Left renal cortex interstitium (tissue), 4 donors: ENCODE results near the gene ACOT7. TPM values are rescaled to one million over a fixed set of nuclear protein-coding genes. Genes with fewer than 3 reads are reported as not detected.
"Not testable (repeated sequence)": the region's sequence is repeated elsewhere in the genome, so short reads cannot be mapped to it uniquely, and the experiment has no call there.

Experiments used
- DNase-seq, 4 donors: peaks; one replicate each; pipeline ENCODE4 v3.0.0-alpha.2; 2013; ENCODE audit warnings: low read depth in 4 of 4, low spot score in 2 of 4, missing footprints in 1 of 4
- polyA plus RNA-seq, 4 donors: library from polyadenylated mRNA; unstranded; fragments of 120-200 nt; gene quantifications; one replicate each; pipeline ENCODE4 v1.2.1, GENCODE V29; 2013; ENCODE audit not compliant: insufficient read length in 4 of 4

ACOT7 gene
- polyA plus RNA-seq, 4 donors = 27.8 to 38.4 (median 33.3) TPM

DNA sequence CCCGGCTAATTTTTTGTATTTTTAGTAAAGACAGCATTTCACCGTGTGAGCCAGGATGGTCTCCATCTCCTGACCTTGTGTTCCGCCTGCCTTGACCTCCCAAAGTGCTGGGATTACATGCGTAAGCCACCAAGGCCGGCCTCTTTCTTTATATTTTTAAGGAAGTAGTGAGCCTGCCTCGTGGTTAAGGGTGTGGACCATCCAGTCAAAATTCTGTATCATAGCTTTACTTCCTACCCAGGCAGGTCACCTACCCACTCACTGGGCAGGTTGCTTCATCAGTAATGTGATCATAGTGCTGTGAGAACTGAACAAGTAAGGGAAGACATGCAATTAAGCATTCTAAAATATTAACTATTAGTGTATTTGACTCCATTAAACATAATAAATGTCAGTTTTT lies 8.1 kb upstream of the ACOT7 start:
- no peak for DNase-seq

DNA sequence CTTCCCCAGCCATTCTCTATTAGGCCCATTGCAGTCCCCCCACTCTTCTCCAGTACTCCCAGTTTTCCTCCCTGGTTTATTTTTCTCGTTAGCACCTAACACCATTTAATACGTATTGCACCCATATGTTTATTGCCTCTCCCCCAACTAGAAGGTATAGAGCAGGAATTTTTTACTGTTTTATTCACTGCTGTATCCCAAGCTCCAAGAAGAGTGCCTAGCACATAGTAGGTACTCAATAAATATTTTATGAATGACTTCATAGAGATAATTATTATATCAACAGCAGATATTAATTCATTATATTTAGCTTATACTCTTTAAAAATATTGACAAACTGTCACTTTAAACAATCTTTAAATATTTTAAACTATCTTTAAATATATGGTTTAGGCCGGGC lies 5.7 kb upstream of the ACOT7 start:
- no peak for DNase-seq

DNA sequence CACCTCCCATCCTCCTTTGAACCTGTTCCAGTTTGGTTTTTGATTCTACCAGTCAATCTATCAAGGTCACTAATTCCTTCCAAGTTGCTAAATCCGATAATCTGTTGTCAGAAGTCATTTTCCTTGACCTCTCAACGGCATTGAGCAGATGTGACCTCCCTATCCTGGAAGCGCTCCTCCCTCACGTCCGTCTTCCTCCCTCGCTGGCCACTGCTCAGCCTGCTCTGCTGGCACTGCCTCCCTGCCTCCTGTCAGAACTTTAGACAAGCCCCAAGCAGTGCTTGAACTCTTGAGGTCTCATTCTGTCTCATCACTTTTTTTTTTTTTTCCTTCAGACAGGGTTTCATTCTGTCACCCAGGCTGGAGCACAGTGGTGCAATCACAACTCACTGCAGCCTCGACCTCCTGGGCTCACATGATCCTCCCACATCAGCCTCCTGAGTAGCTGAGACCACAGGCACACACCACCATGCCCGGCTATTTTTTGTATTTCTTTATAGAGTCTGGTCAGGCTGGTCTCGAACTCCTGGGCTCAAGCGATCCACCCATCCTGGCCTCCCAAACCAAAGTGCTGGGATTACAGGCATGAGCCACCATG lies 4.4 kb upstream of the ACOT7 start:
- no peak for DNase-seq

DNA sequence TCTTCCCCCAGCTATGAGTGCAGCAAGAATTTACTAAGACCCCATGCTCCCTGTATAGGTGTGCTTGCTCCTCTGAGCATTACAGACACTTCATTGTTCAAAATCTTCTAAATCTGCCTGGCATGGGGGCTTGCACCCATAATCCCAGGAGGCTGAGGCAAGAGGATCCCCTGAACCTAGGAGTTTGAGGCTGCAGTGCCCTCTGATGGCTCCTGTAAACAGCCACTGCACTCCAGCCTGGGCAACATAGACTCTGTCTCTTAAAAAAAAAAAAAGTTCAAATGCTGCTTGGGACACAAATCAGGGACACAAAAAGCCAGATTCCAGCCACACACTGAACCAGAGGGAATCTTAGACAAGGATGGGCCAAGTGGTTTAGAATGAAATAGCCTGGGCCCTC lies 3.4 kb upstream of the ACOT7 start:
- no peak for DNase-seq

DNA sequence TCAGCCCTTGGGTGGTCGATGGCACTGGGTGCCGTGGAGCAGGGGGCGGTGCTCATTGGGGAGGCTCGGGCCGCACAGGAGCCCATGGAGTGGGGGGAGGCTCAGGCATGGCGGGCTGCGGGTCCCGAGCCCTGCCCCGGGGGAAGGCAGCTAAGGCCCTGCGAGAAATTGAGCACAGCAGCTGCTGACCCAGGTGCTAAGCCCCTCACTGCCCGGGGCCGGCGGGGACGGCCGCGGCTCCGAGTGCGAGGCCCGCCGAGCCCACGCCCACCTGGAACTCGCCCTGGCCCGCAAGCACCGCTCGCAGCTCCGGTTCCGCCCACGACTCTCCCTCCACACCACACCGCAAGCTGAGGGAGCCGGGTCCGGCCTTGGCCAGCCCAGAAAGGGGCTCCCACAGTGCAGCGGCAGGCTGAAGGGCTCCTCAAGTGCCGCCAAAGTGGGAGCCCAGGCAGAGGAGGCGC lies 2.2 kb upstream of the ACOT7 start:
- not testable (repeated sequence) for DNase-seq

DNA sequence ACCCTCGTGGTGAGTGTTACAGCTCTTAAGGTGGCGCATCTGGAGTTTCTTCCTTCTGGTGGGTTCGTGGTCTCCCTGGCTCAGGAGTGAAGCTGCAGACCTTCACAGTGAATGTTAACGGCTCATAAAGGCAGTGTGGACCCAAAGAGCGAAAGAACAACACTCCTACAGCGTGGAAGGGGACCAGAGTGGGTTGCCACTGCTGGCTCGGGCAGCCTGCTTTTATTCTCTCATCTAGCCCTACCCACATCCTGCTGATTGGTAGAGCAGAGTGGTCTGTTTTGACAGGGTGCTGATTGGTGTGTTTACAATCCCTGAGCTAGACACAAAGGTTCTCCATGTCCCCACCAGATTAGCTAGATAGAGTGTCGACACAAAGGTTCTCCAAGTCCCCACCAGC lies 1.6 kb upstream of the ACOT7 start:
- DNase-seq = not testable (repeated sequence)

DNA sequence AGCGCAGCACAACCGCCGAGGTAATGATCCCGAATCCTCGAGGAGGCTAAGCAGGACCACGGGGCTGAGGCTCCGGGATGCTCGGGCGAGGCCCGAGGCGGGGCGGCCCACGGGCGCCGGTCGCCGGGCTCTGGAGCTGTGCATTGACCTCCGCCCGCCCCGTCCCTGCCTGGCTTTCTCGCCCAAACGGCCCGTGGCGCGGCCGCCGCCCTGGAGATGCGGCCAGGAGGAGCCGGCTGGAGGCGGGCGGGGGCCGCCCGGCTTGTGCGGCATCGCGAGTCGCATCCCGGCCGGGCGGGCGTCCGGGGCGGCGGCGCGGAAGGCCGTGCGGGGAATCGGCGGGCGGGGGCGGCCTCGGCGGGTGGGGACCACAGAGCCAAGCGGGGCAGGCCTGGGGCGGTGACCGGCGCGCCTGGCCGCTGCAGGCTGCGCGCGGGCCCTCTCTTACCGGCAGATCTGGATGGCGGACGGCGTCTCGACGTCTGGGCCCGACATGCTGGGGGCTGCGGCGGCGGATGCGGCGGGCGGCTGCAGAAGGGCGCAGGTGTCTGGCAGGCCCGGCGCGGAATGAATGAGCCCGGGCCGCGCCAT lies 663 bp downstream of the ACOT7 start:
- no peak for DNase-seq

DNA sequence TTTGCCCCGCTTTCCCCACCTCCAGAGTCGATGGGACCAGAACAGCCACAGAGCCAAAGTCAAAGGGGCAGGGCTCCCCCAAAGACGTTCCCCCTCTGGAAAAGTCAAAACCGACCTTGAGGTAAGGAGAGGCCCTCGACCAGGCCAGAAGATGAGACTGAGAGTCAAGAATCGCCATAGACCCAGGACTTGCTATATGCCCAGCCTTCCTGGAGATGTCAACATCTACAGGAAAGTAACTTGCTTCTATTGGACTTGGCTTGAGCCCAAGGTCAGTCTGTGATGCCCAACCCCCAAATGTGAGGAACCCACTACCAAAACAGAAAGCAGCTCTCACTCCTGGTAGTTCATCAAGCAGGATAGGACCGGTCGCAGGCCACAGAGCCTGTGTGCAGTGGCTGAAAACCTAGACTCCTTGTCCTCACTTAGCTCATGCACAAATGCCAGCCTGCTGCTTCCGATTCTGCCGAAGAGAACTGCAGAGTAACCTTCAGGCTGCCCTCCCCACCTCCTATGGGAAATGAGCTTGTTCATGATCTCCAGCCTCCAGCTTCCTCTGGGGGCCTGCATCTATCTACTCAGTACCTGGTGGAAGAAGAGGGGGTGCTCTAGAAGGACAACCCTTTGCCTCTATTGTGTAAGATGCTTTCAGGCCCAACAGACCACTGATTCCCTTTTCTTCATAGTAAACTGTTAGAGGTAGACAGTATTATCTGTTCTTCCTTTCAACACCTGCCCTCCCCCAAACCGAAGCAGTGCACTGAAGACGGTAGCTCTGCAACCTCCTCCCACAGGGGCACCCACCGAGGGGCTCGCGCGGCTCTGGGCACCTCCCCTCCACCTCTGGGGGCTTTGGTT lies 1.4 kb downstream of the ACOT7 start:
- DNase-seq = no peak

DNA sequence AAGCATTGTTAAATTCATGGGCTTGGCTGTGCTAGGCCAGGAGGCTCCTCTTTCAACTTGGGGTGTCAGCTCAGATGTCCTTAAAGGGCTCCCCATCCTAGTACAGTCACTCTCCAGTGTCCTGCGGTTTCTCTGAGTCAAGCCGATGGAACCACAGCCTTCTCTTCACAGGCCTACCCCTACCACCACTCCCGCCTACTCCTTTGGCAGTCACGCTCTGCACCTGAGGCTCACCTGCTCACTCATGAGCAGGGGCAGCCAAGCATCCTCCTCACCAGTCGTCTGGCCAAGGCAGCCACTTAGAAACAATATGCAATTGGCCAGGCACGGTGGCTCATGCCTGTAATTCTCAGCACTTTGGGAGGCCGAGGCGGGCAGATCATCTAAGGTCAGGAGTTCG lies 3.6 kb downstream of the ACOT7 start:
- DNase-seq = no peak

DNA sequence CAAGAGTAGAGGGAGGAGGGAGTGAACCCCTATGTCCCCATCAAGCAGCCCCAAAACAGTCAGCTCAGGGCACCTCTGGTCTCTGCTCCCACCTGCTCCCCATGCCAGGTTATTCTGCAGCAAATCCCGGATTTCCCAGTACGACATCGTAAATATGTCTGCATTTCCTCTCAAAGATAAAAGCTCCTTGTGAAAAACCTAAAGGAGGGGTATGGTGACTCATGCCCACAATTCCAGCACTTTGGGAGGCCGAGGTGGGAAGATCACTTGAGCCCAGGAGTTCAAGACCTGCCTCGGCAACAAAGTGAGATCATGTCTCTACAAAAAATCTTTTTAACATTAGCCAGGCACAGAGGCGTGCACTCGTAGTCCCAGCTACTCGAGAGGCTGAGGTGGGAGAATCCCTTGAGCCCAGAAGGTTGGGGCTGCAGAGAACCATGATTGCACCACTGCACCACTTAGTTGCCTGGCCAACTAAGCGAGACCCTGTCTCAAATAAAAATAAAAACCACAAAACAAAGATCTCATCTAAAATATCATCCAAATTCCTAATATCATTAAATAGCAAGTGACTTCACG lies 7.1 kb downstream of the ACOT7 start:
- DNase-seq = no peak

DNA sequence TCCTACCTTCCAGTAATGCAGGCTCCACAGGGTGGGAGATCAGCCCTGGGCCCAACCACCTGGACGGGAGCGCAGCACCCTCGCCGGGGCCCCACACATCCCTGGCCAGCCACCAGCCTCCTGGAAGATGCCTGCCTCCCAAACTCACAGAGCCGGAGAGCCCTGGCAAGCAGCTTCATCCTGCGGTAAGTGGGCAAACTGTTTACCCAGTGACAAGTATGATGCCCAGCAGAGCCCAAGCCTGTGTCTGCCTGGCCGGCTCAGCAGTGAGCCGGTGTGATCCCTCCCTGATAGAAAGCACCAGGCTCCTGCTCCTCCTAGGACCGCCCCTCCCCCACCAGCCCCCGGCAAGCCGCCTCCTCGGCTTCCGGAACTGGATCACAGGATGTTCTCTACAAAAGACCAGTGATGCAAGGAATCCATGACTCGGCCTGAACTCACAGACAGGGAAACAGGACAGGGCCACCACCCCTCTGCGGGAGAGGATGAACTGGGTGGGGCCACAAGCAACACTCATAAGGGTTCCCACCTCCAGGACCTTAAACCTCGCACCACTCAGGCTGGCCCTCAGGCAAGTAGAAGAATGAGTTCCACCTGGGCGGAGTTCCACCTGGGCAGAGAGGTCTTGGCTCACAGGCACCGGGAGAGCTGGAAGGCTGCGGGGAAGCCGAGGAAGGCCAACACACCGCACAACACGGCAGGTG lies 7.9 kb downstream of the ACOT7 start:
- no peak for DNase-seq

DNA sequence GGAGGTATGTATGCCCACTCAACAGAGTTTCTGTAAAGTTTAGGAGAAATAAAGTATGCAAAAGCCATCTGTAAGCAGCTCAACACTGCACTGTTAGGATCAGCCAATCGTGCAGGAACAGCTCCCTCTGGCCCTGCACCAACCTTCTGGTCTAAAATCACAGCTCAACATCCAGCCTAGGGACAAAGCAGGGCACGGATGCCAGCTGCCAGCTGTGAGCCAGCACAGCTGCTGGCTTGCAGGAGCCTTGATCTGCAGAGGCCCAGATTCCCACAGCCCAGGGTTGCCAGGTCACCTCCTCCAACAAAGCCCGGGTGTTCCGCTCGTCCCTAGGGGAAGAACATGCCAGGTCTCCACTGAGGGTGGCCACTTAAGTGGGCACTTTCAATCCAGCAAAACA lies 8.6 kb downstream of the ACOT7 start:
- DNase-seq = no peak

DNA sequence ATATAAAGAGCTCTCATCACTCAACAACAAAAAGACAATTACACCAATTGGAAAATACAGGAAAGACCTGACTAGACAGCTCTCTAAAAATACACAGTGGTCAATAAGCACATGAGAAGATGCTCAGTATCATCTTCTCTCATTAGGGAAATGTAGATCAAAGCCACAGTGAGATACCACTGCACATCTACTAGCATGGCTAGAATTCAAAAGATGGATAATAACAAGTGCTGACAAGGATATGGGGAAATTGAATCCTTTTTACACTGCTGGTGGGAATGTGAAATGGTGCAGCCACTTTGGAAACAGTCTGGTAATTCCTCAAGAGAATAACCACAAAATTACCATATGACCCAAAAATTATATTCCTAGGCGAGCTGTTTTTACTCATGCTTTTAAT lies 9.4 kb downstream of the ACOT7 start:
- DNase-seq = no peak

DNA sequence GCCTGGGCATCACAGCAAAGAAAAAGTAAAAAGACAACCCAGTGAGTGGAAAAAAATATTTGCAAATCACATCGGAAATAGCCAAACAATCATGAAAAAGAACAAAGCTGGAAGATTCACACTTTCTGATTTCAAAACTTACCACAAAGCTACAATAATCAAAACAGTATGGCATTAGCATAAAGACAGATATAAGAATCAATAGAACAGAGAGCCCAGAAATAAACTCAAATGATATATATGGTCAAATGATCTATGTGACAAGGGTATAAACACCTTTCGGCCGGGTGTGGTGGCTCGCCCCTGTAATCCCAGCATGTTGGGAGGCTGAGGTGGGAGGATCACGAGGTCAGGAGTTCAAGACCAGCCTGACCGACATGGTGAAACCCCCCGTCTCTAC lies 13.5 kb downstream of the ACOT7 start:
- DNase-seq = no peak

DNA sequence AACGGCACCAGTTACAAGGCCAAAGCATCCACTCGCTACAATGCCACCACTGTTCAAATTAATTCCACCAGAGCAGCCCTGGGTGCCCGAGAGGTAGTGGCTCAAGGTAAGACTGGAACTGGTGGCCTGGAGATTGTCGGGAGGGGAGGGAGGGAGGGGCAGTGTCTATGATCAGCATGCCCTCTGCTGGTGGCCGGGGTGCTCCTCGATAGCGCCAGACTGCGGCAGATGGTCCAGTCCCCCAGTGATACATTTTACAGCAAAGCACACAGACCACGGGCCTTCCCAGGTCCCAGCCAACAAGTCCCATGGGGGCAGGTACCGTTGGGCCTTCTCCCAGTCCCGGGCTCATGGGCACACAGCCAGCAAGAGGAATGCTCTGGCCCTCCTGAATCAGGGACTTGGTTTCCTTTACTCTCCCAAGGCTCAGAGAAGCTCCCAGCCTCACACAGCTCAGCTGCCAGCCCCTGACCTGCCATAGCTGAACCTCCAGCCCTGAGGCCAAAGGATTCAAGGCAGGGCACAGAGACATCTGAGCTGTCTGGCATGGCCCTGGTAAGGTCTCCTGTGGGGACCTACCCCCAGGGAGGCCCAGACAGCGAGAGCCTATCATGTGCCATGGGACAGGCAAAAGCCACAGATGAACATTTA lies 15.3 kb downstream of the ACOT7 start:
- no peak for DNase-seq

DNA sequence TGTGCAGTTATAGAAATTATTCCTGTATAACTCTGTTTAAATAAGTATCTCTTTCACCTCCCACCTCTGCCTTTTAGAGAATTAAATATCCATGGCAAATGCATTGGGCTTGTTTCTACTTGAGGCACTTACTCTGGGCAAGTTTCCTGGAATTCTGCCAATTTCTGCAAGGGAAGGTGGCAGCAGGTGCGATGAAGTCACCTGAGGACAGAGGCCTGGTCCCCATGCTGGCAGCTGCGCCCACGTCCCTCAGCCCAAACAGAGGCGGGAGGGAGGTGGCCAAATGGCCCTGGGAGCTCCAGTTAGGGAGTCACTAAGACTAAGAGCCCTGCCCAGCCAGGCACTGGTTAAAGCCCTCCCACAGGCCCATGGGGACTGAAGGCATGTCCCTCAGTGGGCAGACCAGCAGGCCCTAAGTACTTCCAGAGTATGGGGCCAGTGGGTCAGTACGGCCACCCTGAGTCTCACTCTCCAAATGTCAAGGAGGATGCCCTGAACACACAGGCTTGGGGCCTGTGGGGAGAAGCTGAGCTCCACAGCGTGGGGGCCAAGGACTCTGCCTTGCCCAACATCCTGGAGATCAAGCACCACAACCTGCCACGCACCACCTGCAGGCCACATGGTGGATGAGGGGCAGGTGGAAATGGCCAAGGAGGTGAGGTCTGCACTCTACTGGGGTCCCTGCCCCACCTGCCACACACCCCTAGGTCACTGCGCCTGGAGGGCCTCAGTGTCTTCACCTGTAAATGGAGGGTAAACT lies 19.4 kb downstream of the ACOT7 start:
- no peak for DNase-seq

DNA sequence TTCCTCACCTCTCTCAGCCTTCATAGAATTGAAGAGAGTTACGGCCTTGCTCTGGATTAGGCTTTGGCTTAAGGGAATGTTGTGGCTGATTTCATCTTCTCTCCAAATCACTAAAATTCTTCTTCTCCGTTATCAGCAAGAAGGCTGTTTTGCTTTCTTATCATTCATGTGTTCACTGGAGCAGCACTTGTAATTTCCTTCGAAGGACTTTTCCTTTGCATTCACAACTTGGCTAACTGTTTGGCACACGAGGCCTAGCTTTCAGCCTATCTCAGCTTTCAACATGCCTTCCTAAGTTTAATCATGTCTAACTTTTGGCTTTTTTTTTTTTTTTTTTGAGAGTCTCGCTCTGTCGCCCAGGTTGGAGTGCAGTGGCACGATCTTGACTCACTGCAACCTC lies 21.3 kb downstream of the ACOT7 start:
- not testable (repeated sequence) for DNase-seq

DNA sequence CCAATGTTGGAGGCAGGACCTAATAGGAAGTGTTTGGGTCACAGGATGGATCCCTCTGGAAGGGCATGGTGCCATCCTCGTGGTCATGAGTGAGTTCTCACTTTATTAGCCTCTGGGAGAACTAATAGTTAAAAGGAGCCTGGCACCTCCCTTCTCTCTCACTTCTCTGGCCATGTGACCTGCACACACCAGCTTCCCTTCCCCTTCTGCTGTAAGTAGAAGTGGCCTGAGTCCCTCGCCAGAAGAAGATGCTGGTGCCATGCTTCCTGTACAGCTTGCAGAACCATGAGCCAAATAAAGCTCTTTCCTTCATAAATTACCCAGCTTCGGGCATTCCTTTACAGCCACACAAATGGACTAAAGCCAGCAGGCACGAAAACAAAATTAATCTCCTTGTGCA lies 23.6 kb downstream of the ACOT7 start:
- DNase-seq = no peak

DNA sequence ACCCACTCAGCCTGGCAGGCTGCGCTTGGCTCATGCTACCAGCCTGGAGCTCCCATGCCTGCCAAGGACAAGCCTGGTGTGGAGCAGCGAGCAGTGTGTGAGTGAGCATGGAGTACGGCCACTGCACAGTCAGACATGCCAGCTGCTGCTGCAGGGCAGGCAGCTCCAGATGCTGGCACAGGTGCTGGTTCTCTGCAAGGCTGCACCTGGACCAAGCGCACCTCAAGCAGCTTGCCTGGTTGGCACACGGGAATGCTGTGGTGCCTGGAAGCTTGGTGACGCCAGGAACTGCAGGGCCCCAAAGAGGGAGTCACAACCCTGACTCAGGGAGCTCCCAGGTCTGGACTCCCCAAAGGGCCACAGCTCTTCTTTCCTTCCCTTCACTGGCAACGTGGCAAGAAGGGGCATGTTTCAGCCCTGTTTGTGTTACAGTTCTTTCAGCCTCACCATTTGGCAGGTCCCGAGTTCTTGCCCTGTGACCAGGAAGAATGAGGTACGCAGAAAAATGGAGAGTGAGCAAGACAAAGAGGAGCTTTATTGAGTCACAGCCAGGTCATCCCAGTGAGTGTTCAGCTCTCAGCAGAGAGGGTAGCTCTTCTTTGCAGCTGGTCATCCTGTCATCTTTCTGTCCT lies 26.1 kb downstream of the ACOT7 start:
- no peak for DNase-seq
